ENCODE measurements around the gene AZU1.

- TF ChIP-seq POLR2A (IDR thresholded peaks at IDR 0.05; ENCODE audit: low read length) (no peak), GATA1 (IDR thresholded peaks at IDR 0.05; ENCODE audit: low read depth, low read length) (no peak)
Observed at GRCh38 chr19:793806-794205, 33.8 kb upstream of the AZU1 start.

All from erythroblast (primary cell).